Fibroblast of skin of right biceps (primary cell): Measurements from ENCODE around the gene SKAP2.

Source experiments
- DNase-seq: peaks from one replicate; pipeline ENCODE4 v3.0.0-alpha.2; 2013

SKAP2 gene

DNA sequence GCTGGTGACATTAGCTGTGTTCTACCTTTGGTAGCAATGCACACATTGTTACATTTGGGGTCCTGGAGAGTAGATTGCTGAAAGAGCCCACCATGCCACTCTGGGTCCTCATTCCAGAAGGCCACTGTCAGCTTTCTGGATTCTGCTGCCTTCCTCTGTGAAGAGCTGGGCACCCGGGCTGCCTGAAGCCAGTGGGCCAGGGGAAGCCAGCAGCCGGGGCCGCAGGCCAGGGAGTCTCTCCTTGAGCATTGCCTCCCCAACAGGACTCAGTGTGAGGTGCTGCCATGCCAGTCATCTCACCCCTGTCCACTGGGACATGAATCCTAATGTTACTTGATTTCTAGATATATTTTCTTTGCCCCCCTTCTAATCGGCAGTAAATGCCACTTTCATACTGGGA, 234.0 kb downstream of the SKAP2 start:
- no peak for DNase-seq

- no peak for DNase-seq
Measured at GRCh38 chr7:26629696-26630095, 234.7 kb downstream of the SKAP2 start.

DNA sequence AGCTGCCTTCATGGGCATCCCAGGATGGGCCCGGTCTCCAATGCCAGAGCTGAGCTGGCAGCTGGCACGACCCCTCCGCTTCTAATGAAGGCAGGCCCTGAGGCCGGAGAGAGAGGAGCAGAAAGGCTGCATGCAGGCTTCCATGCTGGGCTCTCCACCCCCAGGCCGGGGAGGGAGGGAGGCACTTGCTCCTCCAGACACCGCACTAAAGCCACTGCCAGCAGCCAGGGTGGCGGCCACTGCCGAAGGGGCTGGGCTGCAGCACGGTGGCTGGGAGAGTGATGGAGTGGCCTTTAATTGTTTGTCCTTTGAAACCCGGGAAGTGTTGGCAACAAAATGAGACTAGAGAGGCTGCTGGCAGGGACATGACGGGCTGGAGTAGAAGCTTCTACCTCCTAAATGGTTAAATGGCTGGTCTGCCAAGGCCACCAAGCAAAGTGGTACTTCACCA, 236.5 kb downstream of the SKAP2 start:
- no peak for DNase-seq

GRCh38 chr7:26627221-26627620, 237.2 kb downstream of the SKAP2 start:
- DNase-seq: no peak

GRCh38 chr7:26626687-26627086, 237.7 kb downstream of the SKAP2 start:
- no peak for DNase-seq

DNA sequence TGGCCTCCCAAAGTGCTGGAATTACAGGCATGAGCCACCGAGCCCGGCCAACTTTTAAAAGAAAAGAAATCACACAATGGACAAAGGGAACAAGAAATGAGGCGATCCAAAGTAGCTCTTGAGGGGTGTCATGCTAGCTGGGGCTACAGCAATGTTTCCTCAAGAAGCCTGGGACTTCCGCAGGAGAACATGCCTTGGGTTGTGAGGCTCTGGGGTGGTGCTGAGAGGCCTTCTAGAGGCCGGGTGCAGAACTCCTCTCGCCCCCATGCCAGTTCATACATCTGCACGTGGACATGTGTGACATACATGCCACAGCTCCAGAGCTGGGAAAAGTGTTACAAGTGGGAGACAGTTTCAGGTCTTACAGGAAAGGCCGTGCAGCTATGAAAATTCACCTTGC, 238.2 kb downstream of the SKAP2 start:
- no peak for DNase-seq

- DNase-seq: no peak
Measured at GRCh38 chr7:26625286-26625685, 239.1 kb downstream of the SKAP2 start.

GRCh38 chr7:26624839-26625238, 239.6 kb downstream of the SKAP2 start:
- no peak for DNase-seq

GRCh38 chr7:26624431-26624830, 240.0 kb downstream of the SKAP2 start:
- DNase-seq: no peak

DNA sequence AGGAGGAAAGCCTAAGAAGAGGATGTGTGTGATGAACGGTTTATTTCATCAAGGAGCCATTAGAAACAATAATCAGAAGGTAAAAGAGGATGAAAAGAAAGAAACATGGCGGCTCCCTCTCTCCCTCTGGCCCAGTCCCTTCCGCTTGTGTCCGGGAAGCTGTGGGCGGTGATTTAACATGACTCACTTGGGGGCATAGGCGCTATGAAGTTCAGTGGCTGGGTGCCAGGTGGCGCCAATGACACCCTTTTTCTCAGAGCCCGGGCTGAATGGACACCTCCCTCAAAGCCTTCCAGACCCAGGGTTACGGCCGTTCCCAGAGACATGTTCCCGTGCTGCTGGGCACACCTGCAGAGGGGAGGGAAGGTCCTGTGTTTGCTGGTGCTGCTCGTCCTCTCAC, 244.0 kb downstream of the SKAP2 start:
- DNase-seq: no peak

GRCh38 chr7:26619348-26619984, 244.9 kb downstream of the SKAP2 start:
- DNase-seq: no peak

DNA sequence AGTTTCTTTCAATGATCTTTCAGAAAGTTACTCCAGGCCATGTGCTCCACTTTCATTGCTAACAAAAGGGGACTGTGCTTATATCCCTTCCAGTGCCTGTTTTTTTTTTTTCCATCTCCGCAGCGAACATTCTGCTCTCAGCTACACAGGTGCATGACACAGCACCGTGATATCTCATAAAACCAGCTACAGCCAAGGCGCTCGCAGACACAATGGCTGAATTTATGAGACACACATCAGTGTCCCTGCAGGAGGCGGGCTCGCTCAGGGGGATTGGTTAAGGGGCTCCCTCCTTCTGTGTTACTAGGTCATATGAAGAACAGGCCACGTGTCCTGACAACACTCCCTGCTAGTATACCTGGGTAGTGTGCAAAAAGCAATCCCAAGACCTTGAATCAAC, 245.5 kb downstream of the SKAP2 start:
- no peak for DNase-seq

DNA sequence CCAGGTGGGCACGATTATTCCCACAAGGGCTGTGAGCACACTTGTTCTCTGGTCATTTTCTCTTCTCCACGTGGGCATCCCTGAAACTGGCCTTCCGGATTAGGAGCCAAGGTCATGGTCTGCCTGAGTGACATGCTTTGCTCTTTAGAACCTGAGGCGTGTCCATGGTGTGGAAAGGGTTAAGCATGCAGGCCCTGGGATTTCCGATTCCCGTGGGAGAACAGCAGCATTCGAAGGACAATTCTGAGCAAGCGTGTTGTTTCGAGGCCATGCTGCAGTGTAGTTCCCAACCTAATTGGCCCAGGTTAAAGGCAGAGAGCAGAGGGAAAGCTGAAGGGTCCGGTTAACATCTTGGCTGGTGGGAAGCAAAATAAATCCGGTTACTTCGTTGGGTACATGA, 245.9 kb downstream of the SKAP2 start:
- no peak for DNase-seq
